ENCODE data around the gene IKBKG.
"Not testable (repeated sequence)": the region's sequence is repeated elsewhere in the genome, so short reads cannot be mapped to it uniquely, and the experiment has no call there.

Gene IKBKG

GRCh38 chrX:154526901-154527675 is 20.3 kb upstream of the IKBKG start:
- DNase-seq (ENCODE audit: low read depth in 2 of 2) = no peak

- DNase-seq (ENCODE audit: low read depth in 2 of 2) = no peak
Measured at GRCh38 chrX:154529206-154529612, 18.2 kb upstream of the IKBKG start.

GRCh38 chrX:154530286-154530685 is 17.1 kb upstream of the IKBKG start:
- DNase-seq (ENCODE audit: low read depth in 2 of 2) = no peak

- no peak for DNase-seq (ENCODE audit: low read depth in 2 of 2)
Measured at GRCh38 chrX:154531626-154532025, 15.8 kb upstream of the IKBKG start.

GRCh38 chrX:154532690-154533089 is 14.7 kb upstream of the IKBKG start:
- no peak for DNase-seq (ENCODE audit: low read depth in 2 of 2)

GRCh38 chrX:154534526-154535322 is 12.7 kb upstream of the IKBKG start:
- peak; percentile 78 to 82 for DNase-seq (ENCODE audit: low read depth in 2 of 2)

GRCh38 chrX:154535892-154536291 is 11.5 kb upstream of the IKBKG start:
- no peak for DNase-seq (ENCODE audit: low read depth in 2 of 2)

- no peak for DNase-seq (ENCODE audit: low read depth in 2 of 2)
Measured at GRCh38 chrX:154539077-154539476, 8.3 kb upstream of the IKBKG start.

- DNase-seq (ENCODE audit: low read depth in 2 of 2) = not testable (repeated sequence)
Measured at GRCh38 chrX:154540365-154540764, 7.1 kb upstream of the IKBKG start.

- DNase-seq (ENCODE audit: low read depth in 2 of 2) = no peak
Measured at GRCh38 chrX:154540897-154541535, 6.4 kb upstream of the IKBKG start.

- DNase-seq (ENCODE audit: low read depth in 2 of 2) = no peak
Measured at GRCh38 chrX:154541589-154541895, 5.9 kb upstream of the IKBKG start.

- DNase-seq (ENCODE audit: low read depth in 2 of 2) = no peak
Measured at GRCh38 chrX:154541896-154542722, 5.3 kb upstream of the IKBKG start.

- no peak for DNase-seq (ENCODE audit: low read depth in 2 of 2)
Measured at GRCh38 chrX:154542723-154543424, 4.5 kb upstream of the IKBKG start.

- DNase-seq (ENCODE audit: low read depth in 2 of 2) = no peak
Measured at GRCh38 chrX:154545673-154546274, 1.6 kb upstream of the IKBKG start.

GRCh38 chrX:154546354-154547244 is 821 bp upstream of the IKBKG start, which contains the start of gene G6PD:
Gene G6PD (minus strand): TSS chrX:154546846. CDS start chrX:154546155, 691 bp downstream.
- peak; percentile 66 to 69 for DNase-seq (ENCODE audit: low read depth in 2 of 2)

GRCh38 chrX:154548028-154548316 is 552 bp downstream of the IKBKG start:
- DNase-seq (ENCODE audit: low read depth in 2 of 2) = no peak

GRCh38 chrX:154549766-154550165 is 2.3 kb downstream of the IKBKG start:
- DNase-seq (ENCODE audit: low read depth in 2 of 2) = no peak

GRCh38 chrX:154552112-154552806 is 4.8 kb downstream of the IKBKG start:
- not testable (repeated sequence) for DNase-seq (ENCODE audit: low read depth in 2 of 2)

GRCh38 chrX:154558060-154558690 is 10.8 kb downstream of the IKBKG start:
- not testable (repeated sequence) for DNase-seq (ENCODE audit: low read depth in 2 of 2)
